Measurements from ENCODE around the gene ESRRA. TPM values are rescaled to one million over a fixed set of nuclear protein-coding genes. Genes with fewer than 3 reads are reported as not detected.
A peak's percentile ranks its signal among the peaks of the same experiment; 100 is the strongest.
"Not testable (repeated sequence)": the region's sequence is repeated elsewhere in the genome, so short reads cannot be mapped to it uniquely, and the experiment has no call there.

Gene ESRRA
- total RNA-seq, 2 experiments from 2014 or later, result 18.5 to 21.7 TPM

DNA sequence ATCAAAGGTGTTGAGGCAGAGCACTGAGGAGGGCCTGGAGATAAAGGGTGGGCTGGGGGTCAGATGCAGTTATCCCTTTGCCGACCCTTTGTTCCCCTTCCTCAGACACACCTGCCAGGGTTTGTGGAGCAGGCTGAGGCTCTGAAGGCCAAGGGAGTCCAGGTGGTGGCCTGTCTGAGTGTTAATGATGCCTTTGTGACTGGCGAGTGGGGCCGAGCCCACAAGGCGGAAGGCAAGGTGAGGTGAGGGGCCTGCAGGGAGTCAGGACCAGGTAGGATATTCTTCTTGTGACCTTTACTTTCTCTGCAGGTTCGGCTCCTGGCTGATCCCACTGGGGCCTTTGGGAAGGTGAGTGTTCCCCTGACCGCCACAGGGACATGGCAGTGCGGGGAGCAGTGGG lies 15.2 kb downstream of the ESRRA start:
- Mint-ChIP-seq H3K36me3 (ENCODE audit: low read depth) (peaks cover 21% of the 10 kb centered on the region), H3K4me3 (no peak overlapping the region)
- CTCF ChIA-PET, result interaction anchor here (1.3 kb wide), 1 partner anchor 11 kb away, joined by 6 read pairs; no protein-coding TSS in a partner anchor

GRCh38 chr11:64321026-64321425 lies 15.7 kb downstream of the ESRRA start:
- no peak for DNase-seq
- Mint-ChIP-seq H3K9me3 (no peaks in the 10 kb centered on the region), H3K27me3 (ENCODE audit: low read depth) (no peaks in the 10 kb centered on the region), H3K36me3 (ENCODE audit: low read depth) (peaks cover 21% of the 10 kb centered on the region), H3K27ac (no peak overlapping the region), H3K4me1 (ENCODE audit: low read depth) (peaks cover 27% of the 10 kb centered on the region), H3K4me3 (no peak overlapping the region)
- CTCF ChIA-PET, result no interaction called here
- intact Hi-C loops (cut with micrococcal nuclease), result no loop called here

More for the DNA sequence above, 15.2 kb downstream of the ESRRA start:
- H3K9me3 Mint-ChIP-seq, result no peaks in the 10 kb centered on the region
- no peaks in the 10 kb centered on the region for H3K27me3 Mint-ChIP-seq (ENCODE audit: low read depth)
- intact Hi-C loops (cut with micrococcal nuclease), result no loop called here
- H3K4me1 Mint-ChIP-seq (ENCODE audit: low read depth), result peaks cover 28% of the 10 kb centered on the region
- no peak overlapping the region for H3K27ac Mint-ChIP-seq
- DNase-seq, result no peak

GRCh38 chr11:64321533-64321932 lies 16.2 kb downstream of the ESRRA start:
- no peak overlapping the region for H3K4me3 Mint-ChIP-seq
- peaks cover 19% of the 10 kb centered on the region for H3K36me3 Mint-ChIP-seq (ENCODE audit: low read depth)
- CTCF ChIA-PET, result no interaction called here
- H3K4me1 Mint-ChIP-seq (ENCODE audit: low read depth), result peaks cover 22% of the 10 kb centered on the region
- intact Hi-C loops (cut with micrococcal nuclease), result no loop called here
- no peaks in the 10 kb centered on the region for H3K9me3 Mint-ChIP-seq
- no peak for DNase-seq
- no peaks in the 10 kb centered on the region for H3K27me3 Mint-ChIP-seq (ENCODE audit: low read depth)
- no peak overlapping the region for H3K27ac Mint-ChIP-seq

DNA sequence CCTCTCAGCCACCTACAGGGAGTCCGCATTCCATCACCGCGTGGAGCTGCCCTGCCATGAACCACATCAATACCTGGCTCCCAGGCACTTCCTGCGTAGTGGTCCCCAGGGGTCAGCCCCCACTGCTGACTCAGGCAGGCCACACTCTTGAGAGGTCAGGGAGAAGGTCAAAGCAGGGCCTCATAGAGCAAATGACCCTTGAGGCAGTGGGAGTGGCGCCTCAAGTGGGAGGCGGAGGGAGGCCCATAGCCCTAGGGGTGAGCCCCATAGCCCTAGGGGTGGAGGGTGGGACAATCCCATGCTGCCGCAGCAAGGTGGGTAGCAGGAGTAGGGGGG lies 17.6 kb downstream of the ESRRA start:
- no peak for DNase-seq
- intact Hi-C loops (cut with micrococcal nuclease), result no loop called here
- H3K4me1 Mint-ChIP-seq (ENCODE audit: low read depth), result peaks cover 19% of the 10 kb centered on the region
- peaks cover 8% of the 10 kb centered on the region for H3K36me3 Mint-ChIP-seq (ENCODE audit: low read depth)
- CTCF ChIA-PET, result interaction anchor here (0.9 to 1.1 kb wide), 2 partner anchors 9 to 21 kb away, joined by 3 read pairs; no protein-coding TSS in a partner anchor
- H3K27ac Mint-ChIP-seq, result no peak overlapping the region
- no peaks in the 10 kb centered on the region for H3K9me3 Mint-ChIP-seq
- no peak overlapping the region for H3K4me3 Mint-ChIP-seq
- H3K27me3 Mint-ChIP-seq (ENCODE audit: low read depth), result no peaks in the 10 kb centered on the region

DNA sequence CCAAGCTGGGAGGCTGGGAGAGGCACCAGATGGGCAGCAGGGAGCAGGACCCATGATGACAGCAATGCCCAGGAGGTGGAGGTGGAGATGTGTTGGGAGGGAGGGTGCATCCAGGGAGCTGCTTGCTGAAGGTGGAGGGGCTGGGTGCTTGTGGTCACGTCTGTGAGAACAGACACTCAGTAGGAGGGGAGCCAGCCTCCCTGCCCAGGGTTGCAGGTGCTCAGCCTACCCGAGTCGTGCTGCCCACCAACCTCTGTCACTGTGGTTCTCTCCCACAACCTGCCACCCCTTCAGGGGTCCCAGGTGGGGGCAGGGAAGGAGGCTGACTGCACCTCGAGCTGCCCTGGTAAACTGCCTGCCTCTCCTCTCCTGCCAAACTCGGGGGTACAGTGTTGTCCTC lies 18.0 kb downstream of the ESRRA start:
- Mint-ChIP-seq H3K27me3 (ENCODE audit: low read depth) (no peaks in the 10 kb centered on the region), H3K9me3 (no peaks in the 10 kb centered on the region), H3K27ac (no peak overlapping the region), H3K36me3 (ENCODE audit: low read depth) (peaks cover 7% of the 10 kb centered on the region), H3K4me3 (no peak overlapping the region), H3K4me1 (ENCODE audit: low read depth) (peaks cover 17% of the 10 kb centered on the region)
- intact Hi-C loops (cut with micrococcal nuclease), result no loop called here
- no peak for DNase-seq
- CTCF ChIA-PET, result interaction anchor here (0.8 kb wide), 1 partner anchor 10 kb away, joined by 3 read pairs; no protein-coding TSS in a partner anchor

- DNase-seq; H3K9me3 Mint-ChIP-seq; H3K27ac Mint-ChIP-seq; H3K4me3 Mint-ChIP-seq; intact Hi-C loops (cut with micrococcal nuclease); H3K36me3 Mint-ChIP-seq (ENCODE audit: low read depth); H3K27me3 Mint-ChIP-seq (ENCODE audit: low read depth): not testable (repeated sequence)
- CTCF ChIA-PET, result interaction anchor here (0.8 kb wide), 1 partner anchor 9 kb away, joined by 3 read pairs; no protein-coding TSS in a partner anchor
- peaks cover 14% of the 10 kb centered on the region for H3K4me1 Mint-ChIP-seq (ENCODE audit: low read depth)
Observed at GRCh38 chr11:64323984-64324383, 18.7 kb downstream of the ESRRA start.

- peaks cover 9% of the 10 kb centered on the region for H3K4me1 Mint-ChIP-seq (ENCODE audit: low read depth)
- intact Hi-C loops (cut with micrococcal nuclease), result no loop called here
- H3K4me3 Mint-ChIP-seq, result no peak overlapping the region
- H3K36me3 Mint-ChIP-seq (ENCODE audit: low read depth), result peaks cover 7% of the 10 kb centered on the region
- no peak overlapping the region for H3K27ac Mint-ChIP-seq
- DNase-seq, result no peak
- no peaks in the 10 kb centered on the region for H3K27me3 Mint-ChIP-seq (ENCODE audit: low read depth)
- CTCF ChIA-PET, result interaction anchor here (0.6 to 1.4 kb wide), 3 partner anchors 17 to 473 kb away, joined by 3 to 4 read pairs (median 3); no protein-coding TSS in a partner anchor
- H3K9me3 Mint-ChIP-seq, result no peaks in the 10 kb centered on the region
Observed at GRCh38 chr11:64324692-64325469, 19.6 kb downstream of the ESRRA start.

- H3K4me3 Mint-ChIP-seq, result no peak overlapping the region
- H3K27ac Mint-ChIP-seq, result no peak overlapping the region
- H3K9me3 Mint-ChIP-seq, result no peaks in the 10 kb centered on the region
- no peak for DNase-seq
- intact Hi-C loops (cut with micrococcal nuclease), result no loop called here
- CTCF ChIA-PET, result interaction anchor here (0.5 to 1.4 kb wide), 2 partner anchors 10 to 1599 kb away, joined by 3 to 4 read pairs; partner anchors contain the start of genes PRDX5 and TRMT112
- H3K27me3 Mint-ChIP-seq (ENCODE audit: low read depth), result no peaks in the 10 kb centered on the region
- H3K36me3 Mint-ChIP-seq (ENCODE audit: low read depth), result no peaks in the 10 kb centered on the region
- peaks cover 6% of the 10 kb centered on the region for H3K4me1 Mint-ChIP-seq (ENCODE audit: low read depth)
Observed at GRCh38 chr11:64327375-64327774, 22.1 kb downstream of the ESRRA start.

DNA sequence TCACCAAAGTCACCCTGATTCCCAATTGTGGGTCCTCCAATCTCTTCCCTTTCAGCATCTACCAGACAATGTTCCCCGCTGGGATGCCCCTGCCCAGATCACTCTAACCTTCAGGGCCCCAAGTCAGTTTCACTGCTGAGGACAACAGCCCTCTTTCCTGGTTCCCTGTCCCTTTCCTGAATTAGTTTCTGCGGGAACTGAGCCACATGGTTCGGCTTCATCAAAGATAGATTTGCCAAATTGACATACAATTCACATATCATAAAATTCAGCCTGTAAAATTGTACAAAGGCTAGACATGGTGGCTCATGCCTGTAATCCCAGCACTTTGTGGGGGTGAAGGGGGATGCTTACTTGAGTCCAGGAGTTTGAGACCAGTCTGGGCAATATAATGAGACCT lies 22.7 kb downstream of the ESRRA start:
- CTCF ChIA-PET, result interaction anchor here (0.7 to 1.4 kb wide), 2 partner anchors 10 to 18 kb away, joined by 3 to 4 read pairs; partner anchors contain the start of genes PRDX5 and TRMT112
- intact Hi-C loops (cut with micrococcal nuclease), result no loop called here
- Mint-ChIP-seq H3K4me3 (no peak overlapping the region), H3K9me3 (no peaks in the 10 kb centered on the region), H3K36me3 (ENCODE audit: low read depth) (no peaks in the 10 kb centered on the region), H3K4me1 (ENCODE audit: low read depth) (peaks cover 6% of the 10 kb centered on the region), H3K27me3 (ENCODE audit: low read depth) (no peaks in the 10 kb centered on the region), H3K27ac (no peak overlapping the region)
- DNase-seq, result no peak

DNA sequence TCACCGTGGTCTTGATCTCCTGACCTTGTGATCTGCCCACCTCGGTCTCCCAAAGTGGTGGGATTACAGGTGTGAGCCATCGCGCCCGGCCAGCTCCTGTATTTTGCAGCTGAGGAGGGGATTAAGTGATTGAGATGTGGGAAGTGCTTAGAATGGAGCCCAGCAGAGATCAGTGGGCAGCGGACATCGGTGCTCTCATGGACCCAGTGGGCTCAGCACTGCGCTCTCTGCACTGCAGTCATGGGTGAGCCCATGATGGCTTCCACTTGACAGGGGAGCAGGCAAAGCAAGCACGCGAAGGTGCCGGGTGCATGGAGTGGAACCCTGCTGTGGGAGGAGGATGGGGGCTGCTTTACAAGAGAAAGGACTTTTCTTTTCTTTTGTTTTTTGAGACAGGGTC lies 25.6 kb downstream of the ESRRA start:
- no peaks in the 10 kb centered on the region for H3K9me3 Mint-ChIP-seq
- H3K27ac Mint-ChIP-seq, result no peak overlapping the region
- H3K4me3 Mint-ChIP-seq, result no peak overlapping the region

DNA sequence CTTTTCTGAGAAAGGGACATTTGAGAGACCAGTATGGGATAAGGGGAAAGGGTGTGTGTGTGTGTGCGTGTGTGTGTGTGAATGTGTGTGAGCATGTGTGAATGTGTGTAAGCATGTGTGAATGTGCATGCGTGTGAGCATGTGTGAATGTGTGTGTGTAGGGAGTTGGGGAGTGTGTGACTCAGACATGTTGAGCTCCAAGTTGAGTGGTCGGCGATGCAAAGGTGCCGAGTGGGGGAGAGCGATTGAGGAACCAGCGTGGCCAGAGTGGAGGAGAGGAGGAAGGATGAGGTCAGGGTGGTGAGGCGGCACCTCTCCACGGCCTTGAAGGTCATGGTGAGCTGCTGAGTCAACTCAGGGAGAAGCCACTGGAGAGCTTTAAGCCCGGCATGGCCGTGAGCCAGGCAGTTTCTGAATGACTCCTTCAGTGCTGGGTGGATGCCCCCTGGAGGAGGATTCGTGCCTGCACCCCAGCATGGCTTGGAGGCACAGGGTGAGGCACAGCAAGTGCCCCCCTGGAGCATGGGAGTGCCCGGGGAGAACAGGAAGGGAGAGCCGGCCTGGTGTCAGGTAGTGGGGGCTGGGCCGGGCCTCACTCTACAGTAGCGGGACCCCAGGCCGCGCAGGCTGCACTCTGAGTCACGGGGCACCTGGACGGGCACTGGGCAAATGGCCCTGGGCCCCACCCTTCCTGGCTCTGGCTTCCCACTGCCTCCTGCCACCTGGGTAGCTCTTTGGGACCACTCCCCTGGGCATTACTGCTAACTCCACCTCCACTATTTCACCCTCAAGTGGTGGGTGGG lies 26.4 kb downstream of the ESRRA start:
- no peak overlapping the region for H3K4me3 Mint-ChIP-seq
- CTCF ChIA-PET, result interaction anchor here (0.6 to 2.5 kb wide), 13 partner anchors 9 to 127 kb away, joined by 3 to 22 read pairs (median 4); partner anchors contain the start of genes ESRRA, PRDX5 and TRMT112

More for the DNA sequence above, 25.6 kb downstream of the ESRRA start:
- CTCF ChIA-PET, result interaction anchor here (0.6 to 2.5 kb wide), 8 partner anchors 11 to 126 kb away, joined by 3 to 22 read pairs (median 6); partner anchors contain the start of genes ESRRA, PRDX5 and TRMT112
- DNase-seq, result no peak
- Mint-ChIP-seq H3K27me3 (ENCODE audit: low read depth) (no peaks in the 10 kb centered on the region), H3K4me1 (ENCODE audit: low read depth) (peaks cover 10% of the 10 kb centered on the region), H3K36me3 (ENCODE audit: low read depth) (peaks cover 3% of the 10 kb centered on the region)
- intact Hi-C loops (cut with micrococcal nuclease), result loop anchor here (1.0 kb wide), 2 partner anchors 9 to 13 kb away; partner anchors contain the start of genes CCDC88B and PRDX5

DNA sequence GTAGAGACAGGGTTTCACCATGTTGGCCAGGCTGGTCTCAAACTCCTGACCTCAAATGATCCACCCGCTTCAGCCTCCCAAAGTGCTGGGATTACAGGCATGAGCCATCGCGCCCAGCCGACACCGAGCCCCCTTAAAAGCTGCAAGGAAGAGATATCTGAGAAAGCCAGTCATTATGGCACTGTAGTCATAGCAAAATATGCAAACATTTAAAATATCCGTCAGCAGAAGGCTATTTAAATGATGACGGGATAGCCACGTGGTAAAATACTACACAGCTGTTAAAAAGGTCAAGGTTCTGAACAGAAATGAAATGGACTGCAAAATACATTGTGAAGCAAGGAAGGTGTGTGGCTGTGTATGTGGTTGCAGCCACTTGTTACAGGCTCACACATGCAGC lies 28.2 kb downstream of the ESRRA start:
- CTCF ChIA-PET, result interaction anchor here (0.7 to 2.5 kb wide), 4 partner anchors 10 to 83 kb away, joined by 3 to 10 read pairs (median 6); partner anchors contain the start of gene PRDX5
- intact Hi-C loops (cut with micrococcal nuclease), result no loop called here
- H3K36me3 Mint-ChIP-seq (ENCODE audit: low read depth), result peaks cover 10% of the 10 kb centered on the region
- H3K4me1 Mint-ChIP-seq (ENCODE audit: low read depth), result peaks cover 15% of the 10 kb centered on the region
- H3K4me3 Mint-ChIP-seq, result no peak overlapping the region
- no peaks in the 10 kb centered on the region for H3K9me3 Mint-ChIP-seq
- no peak for DNase-seq
- no peaks in the 10 kb centered on the region for H3K27me3 Mint-ChIP-seq (ENCODE audit: low read depth)
- H3K27ac Mint-ChIP-seq, result no peak overlapping the region

More for the DNA sequence above, 26.4 kb downstream of the ESRRA start:
- Mint-ChIP-seq H3K9me3 (no peaks in the 10 kb centered on the region), H3K27ac (no peak overlapping the region), H3K4me1 (ENCODE audit: low read depth) (peaks cover 10% of the 10 kb centered on the region), H3K36me3 (ENCODE audit: low read depth) (peaks cover 3% of the 10 kb centered on the region), H3K27me3 (ENCODE audit: low read depth) (no peaks in the 10 kb centered on the region)
- intact Hi-C loops (cut with micrococcal nuclease), result loop anchor here (1.0 kb wide), 2 partner anchors 9 to 13 kb away; partner anchors contain the start of genes CCDC88B and PRDX5
- peak; percentile 82 for DNase-seq
